Keratinocyte (primary cell): ENCODE data around the gene PRAC1.

ENCODE experiments used
- CTCF ChIP-seq, 3 experiments: IDR thresholded peaks in 1 of 3; conservative IDR thresholded peaks in 1 of 3; optimal IDR thresholded peaks in 1 of 3; 2 replicates in 2 of 3; 3 replicates in 1 of 3; pipeline versions ENCODE3 to v1.5.1; 2011; ENCODE audit warnings: low read length in 3 of 3, mild to moderate bottlenecking in 3 of 3, moderate library complexity in 2 of 3, control low read depth in 1 of 3, inconsistent platforms in 1 of 3; ENCODE audit not compliant: insufficient read depth in 2 of 3; ENCODE audit errors: extremely low read depth in 1 of 3
- EZH2 ChIP-seq: IDR thresholded peaks from one replicate; pipeline ENCODE4 v1.6.1; 2012; ENCODE audit warnings: inconsistent platforms, mild to moderate bottlenecking, low read length, moderate library complexity

DNA sequence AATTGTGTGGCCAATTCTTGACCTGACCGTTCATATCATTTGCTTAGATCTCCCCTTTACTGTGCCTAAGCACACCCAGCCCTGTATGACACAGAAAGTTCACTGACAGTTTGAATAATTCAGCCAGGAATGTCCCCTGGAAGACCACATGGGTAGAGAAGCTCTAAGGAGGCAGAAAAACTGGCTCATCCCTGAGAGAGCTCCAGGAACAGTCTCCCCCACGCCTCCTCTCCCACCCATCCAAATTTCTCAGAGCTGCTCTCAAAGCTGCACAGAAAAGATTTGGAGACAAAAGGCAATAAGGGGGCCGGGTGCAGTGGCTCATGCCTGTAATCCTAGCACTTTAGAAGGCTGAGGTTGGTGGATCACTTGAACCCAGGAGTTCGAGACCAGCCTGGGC, 11.2 kb downstream of the PRAC1 start:
- TF ChIP-seq CTCF (optimal IDR thresholded peaks at IDR 0.05 in 1 of 3, IDR thresholded peaks at IDR 0.05 in 1 of 3, conservative IDR thresholded peaks at IDR 0.05 in 1 of 3; ENCODE audit: extremely low read depth in 1 of 3, insufficient read depth in 2 of 3, low read length in 3 of 3): no peak
- TF ChIP-seq EZH2: no peak
